HG02642 (cell line): ENCODE data around the gene YAP1.

ENCODE experiments used
- ATAC-seq: cut with Tn5 transposase; IDR thresholded peaks from one replicate; pipeline ENCODE4 v1.9.1; 2021; ENCODE audit warnings: mild to moderate bottlenecking; ENCODE audit not compliant: unreplicated experiment, poor library complexity

Gene YAP1

GRCh38 chr11:102155676-102156075 is 45.4 kb downstream of the YAP1 start:
- no peak for ATAC-seq

GRCh38 chr11:102157219-102157618 is 47.0 kb downstream of the YAP1 start:
- ATAC-seq, result no peak

- ATAC-seq, result no peak
Measured at GRCh38 chr11:102158164-102158735, 48.0 kb downstream of the YAP1 start.

- no peak for ATAC-seq
Measured at GRCh38 chr11:102163368-102163767, 53.1 kb downstream of the YAP1 start.

- no peak for ATAC-seq
Measured at GRCh38 chr11:102166175-102167064, 56.2 kb downstream of the YAP1 start.

GRCh38 chr11:102168481-102168880 is 58.2 kb downstream of the YAP1 start:
- ATAC-seq, result no peak

- no peak for ATAC-seq
Measured at GRCh38 chr11:102171101-102171500, 60.9 kb downstream of the YAP1 start.

- no peak for ATAC-seq
Measured at GRCh38 chr11:102172127-102172848, 62.0 kb downstream of the YAP1 start.

- no peak for ATAC-seq
Measured at GRCh38 chr11:102177126-102177525, 66.9 kb downstream of the YAP1 start.

- no peak for ATAC-seq
Measured at GRCh38 chr11:102177974-102178631, 67.9 kb downstream of the YAP1 start.

GRCh38 chr11:102179371-102179770 is 69.1 kb downstream of the YAP1 start:
- no peak for ATAC-seq

GRCh38 chr11:102184269-102184987 is 74.2 kb downstream of the YAP1 start:
- no peak for ATAC-seq

- ATAC-seq, result no peak
Measured at GRCh38 chr11:102186551-102187191, 76.4 kb downstream of the YAP1 start.

GRCh38 chr11:102187416-102188151 is 77.3 kb downstream of the YAP1 start:
- no peak for ATAC-seq

GRCh38 chr11:102188488-102188887 is 78.2 kb downstream of the YAP1 start:
- no peak for ATAC-seq

GRCh38 chr11:102191832-102192231 is 81.6 kb downstream of the YAP1 start:
- no peak for ATAC-seq

- no peak for ATAC-seq
Measured at GRCh38 chr11:102192349-102193066, 82.3 kb downstream of the YAP1 start.

GRCh38 chr11:102194257-102194656 is 84.0 kb downstream of the YAP1 start:
- ATAC-seq, result no peak
